GM12878 (cell line): ENCODE data around the gene CDKN2B. TPM values are rescaled to one million over a fixed set of nuclear protein-coding genes. Genes with fewer than 3 reads are reported as not detected.
A peak's percentile ranks its signal among the peaks of the same experiment; 100 is the strongest.

Experiments
- ATAC-seq: fragments of 200-7000 bp; cut with Tn5 transposase; 3 replicates; pipeline ENCODE4 v1.9.1; 2020; ENCODE audit warnings: mild to moderate bottlenecking, moderate library complexity
- BruUV-seq: library from RNA; stranded (reverse); fragments of 400-500 nt; replicated peaks from 2 replicates; lab custom pipeline; 2021; lab: Mats Ljungman, UMichigan
- CTCF ChIA-PET: fragments of 300-600 bp; sonication (Branson Sonifier 250); formaldehyde crosslinking; extraction: SDS; loops from one replicate; lab custom pipeline; 2021; ENCODE audit warnings: inconsistent platforms; lab: Yijun Ruan, JAX
- POLR2A ChIA-PET: fragments of 350-600 bp; formaldehyde crosslinking; extraction: SDS; loops from one replicate; lab custom pipeline; 2021; ENCODE audit warnings: inconsistent platforms; lab: Charles Lee
- RAD21 ChIA-PET: fragments of 300-600 bp; sonication (Branson Sonifier 250); formaldehyde crosslinking; loops from one replicate; lab custom pipeline; 2023; ENCODE audit warnings: antibody characterized with exemption; ENCODE audit not compliant: unreplicated experiment; lab: Charles Lee
- SMC1A ChIA-PET: fragments of 300-600 bp; sonication (Branson Sonifier 250); formaldehyde crosslinking; loops from one replicate; lab custom pipeline; 2023; ENCODE audit not compliant: unreplicated experiment, uncharacterized antibody; lab: Charles Lee
- DNase-seq: peaks from one replicate; pipeline ENCODE4 v3.0.0-alpha.2; 2011; ENCODE audit warnings: low read depth, low spot score
- FAIRE-seq: peaks from 3 replicates; lab custom pipeline; 2011; peaks lifted over from hg19 to GRCh38; lab: Jason Lieb, UNC
- H2AFZ ChIP-seq: 2 replicates; pipeline ENCODE4 v1.6.0; 2011; ENCODE audit warnings: low read depth, low read length, control low read depth; ENCODE audit not compliant: control insufficient read depth
- H3K27ac ChIP-seq: 2 replicates; pipeline ENCODE4 v1.5.1; 2011; ENCODE audit warnings: control low read depth; ENCODE audit not compliant: control insufficient read depth, insufficient read depth
- H3K27me3 ChIP-seq, 2 experiments: replicated peaks in 1 of 2; 2 replicates each; pipeline versions ENCODE4 v1.6.0 to v1.6.1; 2011; ENCODE audit warnings: low read length in 1 of 2; ENCODE audit not compliant: control insufficient read depth in 2 of 2, insufficient read depth in 2 of 2
- H3K36me3 ChIP-seq, 2 experiments: 2 replicates each; pipeline ENCODE4 v1.5.1; 2011; ENCODE audit warnings: low read length in 1 of 2; ENCODE audit not compliant: control insufficient read depth in 2 of 2, insufficient read depth in 2 of 2
- H3K4me1 ChIP-seq: 2 replicates; pipeline ENCODE4 v1.6.1; 2011; ENCODE audit warnings: mild to moderate bottlenecking, low read length, moderate library complexity, mixed read lengths; ENCODE audit not compliant: control insufficient read depth, insufficient read depth
- H3K4me2 ChIP-seq: 2 replicates; pipeline ENCODE4 v1.6.0; 2011; ENCODE audit warnings: control low read depth; ENCODE audit not compliant: control insufficient read depth, insufficient read depth
- H3K4me3 ChIP-seq: fragments of 200-600 bp; sonication (generic); 2 replicates; pipeline ENCODE4 v1.5.1; 2016
- H3K79me2 ChIP-seq: 2 replicates; pipeline ENCODE4 v1.6.0; 2011; ENCODE audit warnings: low read length; ENCODE audit not compliant: control insufficient read depth, insufficient read depth
- H3K9ac ChIP-seq: 2 replicates; pipeline ENCODE4 v1.8.0; 2011; ENCODE audit warnings: low read length, control low read depth, mixed read lengths; ENCODE audit not compliant: control insufficient read depth, insufficient read depth
- H3K9me3 ChIP-seq: replicated peaks from 3 replicates; pipeline ENCODE4 v1.5.1; 2011; ENCODE audit warnings: mild to moderate bottlenecking, low read length; ENCODE audit not compliant: control insufficient read depth, insufficient read depth
- H4K20me1 ChIP-seq: 2 replicates; pipeline ENCODE4 v1.6.0; 2011; ENCODE audit not compliant: control insufficient read depth, insufficient read depth
- KAT2A ChIP-seq: conservative IDR thresholded peaks from 2 replicates; pipeline ENCODE4 v1.6.1; 2011; ENCODE audit warnings: low read depth, low read length; ENCODE audit not compliant: control insufficient read depth
- MXI1 ChIP-seq: fragments of 150-350 bp; IDR thresholded peaks from 2 replicates; pipeline ENCODE4 v1.6.1; 2011; ENCODE audit warnings: low read depth, mild to moderate bottlenecking, inconsistent platforms, low read length, improper control_type of control experiment
- TAF1 ChIP-seq: IDR thresholded peaks from 2 replicates; pipeline ENCODE4 v1.6.1; 2011; ENCODE audit warnings: mild to moderate bottlenecking, low read depth, low read length, borderline replicate concordance
- TBL1XR1 ChIP-seq: IDR thresholded peaks from 2 replicates; pipeline ENCODE4 v1.6.1; 2012; ENCODE audit warnings: low read depth, low read length, improper control_type of control experiment
- TCF7 ChIP-seq: IDR thresholded peaks from 2 replicates; pipeline ENCODE4 v1.6.1; 2014; ENCODE audit warnings: antibody characterized with exemption, borderline replicate concordance
- WGBS: methylation state at CpG from one replicate; pipeline ENCODE4 v1.1.6; 2016; ENCODE audit warnings: low lambda C conversion rate; ENCODE audit not compliant: insufficient replicate concordance, insufficient coverage; ENCODE audit errors: missing lambda C conversion rate; 5-methylcytosine and 5-hydroxymethylcytosine counted together
- in situ Hi-C: fragments of 300-500 bp; cut with MboI; formaldehyde crosslinking; loops from 9 replicates; pipeline ENCODE4 v1.14.3; 2018; ENCODE audit warnings: mixed read lengths
- intact Hi-C: fragments of 100-400 bp; cut with micrococcal nuclease; formaldehyde crosslinking; loops from one replicate; pipeline ENCODE4 v1.14.2; 2022; ENCODE audit not compliant: unreplicated experiment
- polyA plus RNA-seq, 11 experiments: library from polyadenylated mRNA; depleted of rRNA in 4 of 11; unstranded in 6 of 11; stranded (reverse) in 5 of 11; fragments of >200 nt; fragmentation: Nextera tagmentation in 4 of 11; fragmentation: Illumina TruSeq in 1 of 11; extraction: Ambion mirVana in 4 of 11; extraction: Trizol in 1 of 11; gene quantifications; 1 replicate in 1 of 11; 2 replicates in 10 of 11; pipeline versions ENCODE4 v1.2.1 to v1.2.3, GENCODE V29; 2011 to 2016; ENCODE audit warnings: inconsistent platforms in 2 of 11, missing spikeins in 2 of 11, low read depth in 1 of 11
- total RNA-seq, 4 experiments: library from RNA; depleted of rRNA in 3 of 4; stranded (reverse); fragments of >200 nt in 3 of 4; fragmentation: Illumina TruSeq in 1 of 4; extraction: Trizol in 1 of 4; gene quantifications; 2 replicates each; pipeline versions ENCODE4 v1.2.1 to v1.2.3, GENCODE V29; 2013 to 2021

Gene CDKN2B
- total and polyA plus RNA-seq, 10 of the 15 experiments (the other 5 are each of a cell fraction or from before 2014, with no cell fraction given), result 0.03 to 0.47 (median 0.08) TPM; not detected in 1

- Histone ChIP-seq H3K79me2 (no peaks in the 10 kb centered on the region), H3K4me2 (peak overlapping the region; percentile 85), H3K27ac (no peak overlapping the region), H2AFZ (peak overlapping the region; percentile 83), H4K20me1 (no peaks in the 10 kb centered on the region), H3K9ac (no peak overlapping the region), H3K4me1 (peaks cover 12% of the 10 kb centered on the region), H3K27me3 (peaks cover 0 to 2% of the 10 kb centered on the region in 2 experiments; a peak in 1 of 4 replicates), H3K4me3 (peak overlapping the region; percentile 66; the same call in 1 of the 2 replicates), H3K9me3 (no peaks in the 10 kb centered on the region), H3K36me3 (no peaks in the 10 kb centered on the region)
- RAD21 ChIA-PET, result interaction anchor here (0.7 to 3.3 kb wide), 21 partner anchors 11 to 444 kb away, joined by 3 to 49 read pairs (median 4); partner anchors contain the start of genes CDKN2A, CDKN2B-AS1 and MTAP
- TF ChIP-seq KAT2A (no peak), TCF7 (no peak), TBL1XR1 (no peak), MXI1 (0 out of 2 replicates have a peak, but pooled peaks have one; percentile 36), TAF1 (no peak)
- in situ Hi-C loops (loop anchor here (5.0 kb wide), 1 partner anchor 191 kb away; no protein-coding TSS in a partner anchor), intact Hi-C loops (loop anchor here (1.0 to 5.0 kb wide), 2 partner anchors 176 to 194 kb away; no protein-coding TSS in a partner anchor)
- peak; percentile 75 for FAIRE-seq
- CTCF ChIA-PET, result interaction anchor here (0.7 to 6.1 kb wide), 44 partner anchors 9 to 826 kb away, joined by 3 to 179 read pairs (median 4); partner anchors contain the start of genes CDKN2A and CDKN2B-AS1
- 23% methylated on average over 8 of the region's 8 CpGs for WGBS
- ATAC-seq, result no peak
- SMC1A ChIA-PET, result interaction anchor here (0.6 to 5.6 kb wide), 25 partner anchors 12 to 527 kb away, joined by 3 to 121 read pairs (median 5); partner anchors contain the start of gene CDKN2B-AS1
- POLR2A ChIA-PET, result interaction anchor here (0.5 to 1.5 kb wide), 2 partner anchors 196 to 661 kb away, joined by 3 to 4 read pairs; no protein-coding TSS in a partner anchor
- no TSS peak for BruUV-seq
- DNase-seq, result no peak
These were observed 755 bp downstream of the CDKN2B start for GRCh38 chr9:22008384-22008716.
